ENCODE data around the gene MLLT6.
A peak's percentile ranks its signal among the peaks of the same experiment; 100 is the strongest.

MLLT6 gene

GRCh38 chr17:38748892-38749222 lies 43.8 kb downstream of the MLLT6 start:
- H3K27ac Mint-ChIP-seq: no peak overlapping the region
- no peak for TF ChIP-seq CTCF (IDR thresholded peaks at IDR 0.05)
- H3K9me3 Mint-ChIP-seq: no peaks in the 10 kb centered on the region
- no peak for DNase-seq
- H3K36me3 Mint-ChIP-seq (ENCODE audit: low read depth): peaks cover 8% of the 10 kb centered on the region
- H3K4me1 Mint-ChIP-seq: peaks cover 59% of the 10 kb centered on the region
- no peaks in the 10 kb centered on the region for H3K27me3 Mint-ChIP-seq (ENCODE audit: low read depth, poor library complexity)
- peak overlapping the region; percentile 98 for H3K4me3 Mint-ChIP-seq

GRCh38 chr17:38749223-38750043 lies 44.4 kb downstream of the MLLT6 start:
- Mint-ChIP-seq H3K4me3 (peak overlapping the region; percentile 98), H3K36me3 (ENCODE audit: low read depth) (peaks cover 10% of the 10 kb centered on the region), H3K27me3 (ENCODE audit: low read depth, poor library complexity) (no peaks in the 10 kb centered on the region), H3K27ac (peak overlapping the region; percentile 65), H3K9me3 (no peaks in the 10 kb centered on the region), H3K4me1 (peaks cover 57% of the 10 kb centered on the region)
- peak; percentile 80 for DNase-seq
- TF ChIP-seq CTCF (IDR thresholded peaks at IDR 0.05): no peak

GRCh38 chr17:38750044-38750311 lies 44.9 kb downstream of the MLLT6 start:
- Mint-ChIP-seq H3K27ac (no peak overlapping the region), H3K4me3 (peak overlapping the region; percentile 98), H3K36me3 (ENCODE audit: low read depth) (peaks cover 9% of the 10 kb centered on the region), H3K9me3 (no peaks in the 10 kb centered on the region), H3K27me3 (ENCODE audit: low read depth, poor library complexity) (no peaks in the 10 kb centered on the region), H3K4me1 (peaks cover 55% of the 10 kb centered on the region)
- TF ChIP-seq CTCF (IDR thresholded peaks at IDR 0.05): no peak
- DNase-seq: no peak

- Mint-ChIP-seq H3K4me3 (peak overlapping the region; percentile 98), H3K36me3 (ENCODE audit: low read depth) (peaks cover 9% of the 10 kb centered on the region), H3K27me3 (ENCODE audit: low read depth, poor library complexity) (no peaks in the 10 kb centered on the region), H3K9me3 (no peaks in the 10 kb centered on the region), H3K27ac (no peak overlapping the region), H3K4me1 (peaks cover 52% of the 10 kb centered on the region)
- peak; percentile 27 for DNase-seq
- no peak for TF ChIP-seq CTCF (IDR thresholded peaks at IDR 0.05)
Measured at GRCh38 chr17:38750312-38751121, 45.4 kb downstream of the MLLT6 start.

- H3K27ac Mint-ChIP-seq: no peak overlapping the region
- H3K27me3 Mint-ChIP-seq (ENCODE audit: low read depth, poor library complexity): no peaks in the 10 kb centered on the region
- H3K4me1 Mint-ChIP-seq: peaks cover 45% of the 10 kb centered on the region
- H3K4me3 Mint-ChIP-seq: peak overlapping the region; percentile 98
- peak; percentile 42 for DNase-seq
- no peaks in the 10 kb centered on the region for H3K9me3 Mint-ChIP-seq
- TF ChIP-seq CTCF (IDR thresholded peaks at IDR 0.05): no peak
- peaks cover 17% of the 10 kb centered on the region for H3K36me3 Mint-ChIP-seq (ENCODE audit: low read depth)
Measured at GRCh38 chr17:38751144-38751807, 46.2 kb downstream of the MLLT6 start.
